Umbilical cord (tissue), 2 donors: ENCODE results near the gene AP2A2. TPM values are rescaled to one million over a fixed set of nuclear protein-coding genes. Genes with fewer than 3 reads are reported as not detected.

Experiments used
- DNase-seq: peaks from one replicate; pipeline ENCODE4 v3.0.0-alpha.2; 2015; ENCODE audit warnings: low spot score
- total RNA-seq: library from RNA; depleted of rRNA; stranded (reverse); fragments of >200 nt; gene quantifications from one replicate; pipeline ENCODE4 v1.2.3, GENCODE V29; 2014; ENCODE audit warnings: low replicate concordance; ENCODE audit not compliant: insufficient read depth

The AP2A2 gene
- total RNA-seq, 1 donor from 2014 or later, result 24.1 TPM

DNA sequence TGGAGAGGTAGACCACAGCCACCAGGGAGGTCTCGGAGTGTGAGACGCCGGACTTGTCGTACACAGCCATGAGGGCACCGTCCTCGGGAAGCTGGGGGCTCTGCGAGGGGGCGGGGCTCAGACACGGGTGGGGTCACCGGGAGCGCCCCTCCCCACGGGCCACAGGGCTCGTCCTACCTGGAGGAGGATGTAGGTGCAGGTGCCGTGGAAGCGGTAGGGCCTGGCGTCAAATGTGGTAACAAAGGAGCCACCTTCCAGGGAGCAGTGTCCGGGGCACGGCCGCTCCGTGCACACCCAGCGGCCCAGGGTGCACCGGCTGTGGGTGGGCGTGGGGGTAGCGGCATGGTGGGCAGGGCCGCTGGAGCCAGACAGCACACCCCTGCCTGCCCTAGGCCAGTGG lies 103.4 kb downstream of the AP2A2 start:
- DNase-seq, result no peak

DNA sequence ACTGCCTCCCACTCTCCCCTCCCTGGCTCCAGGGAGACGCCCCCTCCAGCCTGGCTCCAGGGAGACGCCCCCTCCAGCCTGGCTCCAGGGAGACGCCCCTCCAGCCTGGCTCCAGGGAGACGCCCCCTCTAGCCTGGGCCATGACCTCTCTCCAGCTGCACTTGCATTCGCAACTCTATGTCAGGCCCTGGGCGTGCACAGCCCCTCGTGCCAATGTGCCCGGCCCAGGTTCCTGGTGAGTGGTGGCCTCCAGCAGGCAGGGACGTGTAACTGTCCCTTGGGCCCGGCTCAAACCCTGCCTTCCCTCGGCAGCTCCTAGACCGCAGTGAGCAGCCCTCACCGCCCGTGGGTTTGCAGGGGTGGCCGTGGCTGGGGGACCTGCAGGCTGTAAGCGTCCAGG lies 104.0 kb downstream of the AP2A2 start:
- DNase-seq, result no peak

DNA sequence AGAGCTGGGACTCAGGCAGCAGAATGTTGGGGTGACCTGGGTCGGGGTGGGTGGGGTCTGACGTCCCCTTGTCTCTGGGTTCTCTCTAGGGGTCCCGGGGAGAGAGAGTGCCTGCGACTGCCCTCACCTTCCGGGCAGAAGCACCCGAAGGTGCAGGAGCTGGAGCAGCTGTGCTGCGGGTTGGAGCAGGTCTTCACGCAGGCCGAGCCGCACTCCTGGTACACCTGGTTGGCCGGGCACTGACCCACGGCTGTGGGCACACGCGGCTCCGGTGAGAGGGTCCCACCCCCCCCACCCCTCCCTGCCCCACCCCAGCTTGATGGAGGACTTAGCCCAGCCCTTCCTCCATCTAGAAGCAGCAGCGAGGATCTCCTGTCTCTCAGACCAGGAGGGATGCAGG lies 104.4 kb downstream of the AP2A2 start:
- no peak for DNase-seq

DNA sequence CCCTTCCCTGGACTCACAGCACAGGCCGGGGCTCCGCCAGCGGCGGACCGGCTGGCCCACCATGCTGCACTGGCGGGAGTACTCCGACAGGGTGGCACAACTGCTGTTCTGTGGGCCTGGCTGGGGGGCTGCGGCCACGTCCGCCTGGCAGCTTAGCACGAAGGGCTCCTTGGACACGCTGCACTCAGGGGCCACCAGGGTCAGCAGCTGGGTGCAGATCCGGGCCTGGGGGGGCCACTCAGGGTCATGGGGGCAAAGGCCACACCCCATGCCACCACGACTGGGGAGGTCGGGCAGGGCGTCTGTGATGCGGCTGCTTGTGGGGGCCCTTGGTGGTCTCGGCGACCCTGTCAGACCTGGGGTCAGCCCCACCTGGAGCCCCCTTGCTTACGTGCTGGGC lies 104.9 kb downstream of the AP2A2 start:
- DNase-seq, result no peak

DNA sequence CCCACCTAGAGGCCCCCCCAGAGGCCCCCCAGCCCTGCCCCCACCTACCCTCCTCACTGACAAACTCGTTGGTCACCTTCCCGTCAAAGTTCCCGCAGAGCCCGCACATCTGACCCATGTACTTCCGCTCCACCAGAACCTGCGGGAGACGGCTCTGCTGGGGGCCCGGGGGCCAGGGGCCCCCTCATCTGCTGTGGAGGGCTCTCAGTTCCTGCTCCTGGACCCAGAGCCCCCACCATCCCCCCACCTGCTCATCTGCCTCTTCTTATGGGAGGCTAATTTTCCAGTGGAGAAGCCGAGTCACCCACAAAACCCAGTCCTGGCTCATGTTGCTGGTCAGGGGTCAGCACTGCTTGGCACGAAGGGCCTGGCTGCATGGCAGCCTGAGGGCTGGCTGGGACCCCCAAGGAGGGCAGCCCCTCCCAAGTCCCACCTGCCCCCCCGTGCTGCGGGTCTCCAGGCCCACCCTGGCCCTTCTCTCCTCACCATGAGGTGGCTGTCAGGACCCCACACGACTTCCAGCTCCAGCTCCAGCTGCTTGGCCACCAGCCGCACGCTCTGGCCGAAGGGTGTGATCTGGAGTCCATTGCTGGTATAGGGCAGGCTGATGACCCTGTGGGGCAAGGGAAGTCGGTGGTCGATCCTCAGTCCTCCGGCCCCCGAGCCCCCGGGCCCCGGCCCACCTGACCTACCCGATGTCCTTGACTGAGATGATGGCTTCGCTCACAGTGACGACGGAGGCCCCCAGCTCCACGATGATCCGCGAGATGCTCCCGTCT lies 105.6 kb downstream of the AP2A2 start:
- DNase-seq, result no peak

DNA sequence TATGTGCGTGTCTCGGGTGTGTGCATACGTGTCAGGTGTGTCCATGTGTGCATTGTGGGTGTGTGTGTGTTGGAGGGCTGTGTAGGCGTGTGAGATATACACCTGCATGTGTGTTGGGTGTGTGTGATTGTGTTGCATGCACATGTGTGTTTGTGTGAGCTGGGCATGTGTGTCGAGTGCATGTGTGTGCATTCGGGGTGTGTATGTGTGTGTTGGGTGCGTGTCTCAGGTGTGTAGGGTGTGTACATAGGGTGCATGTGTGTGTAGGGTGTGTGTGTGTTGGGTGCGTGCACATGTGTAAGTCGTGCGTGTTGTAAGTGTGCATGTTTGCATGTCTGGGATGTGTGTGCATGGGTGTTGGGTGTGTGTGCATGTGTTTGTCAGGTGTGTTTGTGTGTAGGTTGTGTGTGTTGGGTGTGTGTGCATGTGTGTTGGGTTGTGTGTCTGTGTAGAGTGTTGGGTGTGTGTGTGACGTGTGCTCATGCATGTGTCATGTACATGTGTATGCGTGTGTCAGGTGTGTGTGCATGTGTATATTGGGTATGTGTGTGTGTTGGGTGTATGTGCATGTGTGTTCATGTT lies 106.7 kb downstream of the AP2A2 start:
- no peak for DNase-seq

DNA sequence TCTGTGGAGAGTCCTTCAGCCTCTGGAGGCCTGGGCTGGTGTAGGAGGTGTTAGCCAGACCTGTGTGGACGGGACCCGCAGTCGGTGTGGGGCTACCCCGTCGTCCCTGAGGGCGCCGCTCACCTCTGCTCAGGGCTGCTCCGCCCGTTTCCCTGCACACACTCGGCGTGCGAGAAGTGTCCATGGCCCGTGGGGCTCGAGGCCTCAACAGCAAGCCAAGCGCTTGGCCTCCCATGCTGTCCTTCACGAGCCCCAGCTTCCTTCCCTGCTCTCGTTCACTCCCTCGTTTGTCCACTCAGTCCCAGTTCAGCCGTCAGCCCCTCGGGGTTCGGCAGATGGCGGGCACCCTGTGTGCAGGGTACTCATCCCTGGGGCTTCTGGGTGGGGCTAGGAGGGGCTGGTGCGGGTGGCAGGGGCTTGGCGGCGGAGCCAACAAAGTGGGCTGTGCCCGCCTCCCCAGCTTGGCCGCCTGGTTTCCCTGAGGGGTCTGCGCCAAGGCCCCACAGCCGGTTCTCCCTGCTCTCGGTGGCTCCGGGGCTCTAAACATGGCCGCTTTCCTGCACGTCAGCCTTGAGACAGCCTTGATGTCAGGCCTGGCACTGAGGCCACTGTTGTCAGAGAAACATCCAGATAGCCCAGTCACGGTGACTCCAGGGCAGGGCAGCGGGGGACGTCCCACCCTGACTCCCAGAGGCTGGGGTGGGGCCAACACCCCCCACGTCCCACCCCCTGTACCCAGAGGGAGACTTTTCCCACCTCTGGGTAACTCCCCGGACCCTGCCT lies 107.5 kb downstream of the AP2A2 start:
- DNase-seq, result no peak

DNA sequence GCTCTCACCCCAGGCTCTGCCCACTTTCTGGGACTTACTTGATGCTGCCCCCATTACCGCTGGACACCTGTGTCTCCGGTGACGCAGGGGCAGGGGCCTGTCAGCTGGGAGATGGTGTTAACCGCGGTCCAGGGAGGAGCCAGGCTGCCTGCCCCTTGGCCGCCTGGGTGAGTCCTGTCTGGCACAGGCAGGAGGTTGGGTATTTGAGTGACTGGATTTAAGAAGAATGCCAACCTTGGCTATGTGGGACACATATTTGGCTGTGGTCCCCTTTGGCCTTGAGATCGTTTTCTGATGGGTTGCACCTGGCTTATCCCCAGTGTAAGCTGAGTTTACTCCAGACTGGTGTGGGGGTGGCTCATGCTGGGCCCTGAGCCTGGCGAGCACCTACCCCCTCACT lies 108.3 kb downstream of the AP2A2 start:
- no peak for DNase-seq

DNA sequence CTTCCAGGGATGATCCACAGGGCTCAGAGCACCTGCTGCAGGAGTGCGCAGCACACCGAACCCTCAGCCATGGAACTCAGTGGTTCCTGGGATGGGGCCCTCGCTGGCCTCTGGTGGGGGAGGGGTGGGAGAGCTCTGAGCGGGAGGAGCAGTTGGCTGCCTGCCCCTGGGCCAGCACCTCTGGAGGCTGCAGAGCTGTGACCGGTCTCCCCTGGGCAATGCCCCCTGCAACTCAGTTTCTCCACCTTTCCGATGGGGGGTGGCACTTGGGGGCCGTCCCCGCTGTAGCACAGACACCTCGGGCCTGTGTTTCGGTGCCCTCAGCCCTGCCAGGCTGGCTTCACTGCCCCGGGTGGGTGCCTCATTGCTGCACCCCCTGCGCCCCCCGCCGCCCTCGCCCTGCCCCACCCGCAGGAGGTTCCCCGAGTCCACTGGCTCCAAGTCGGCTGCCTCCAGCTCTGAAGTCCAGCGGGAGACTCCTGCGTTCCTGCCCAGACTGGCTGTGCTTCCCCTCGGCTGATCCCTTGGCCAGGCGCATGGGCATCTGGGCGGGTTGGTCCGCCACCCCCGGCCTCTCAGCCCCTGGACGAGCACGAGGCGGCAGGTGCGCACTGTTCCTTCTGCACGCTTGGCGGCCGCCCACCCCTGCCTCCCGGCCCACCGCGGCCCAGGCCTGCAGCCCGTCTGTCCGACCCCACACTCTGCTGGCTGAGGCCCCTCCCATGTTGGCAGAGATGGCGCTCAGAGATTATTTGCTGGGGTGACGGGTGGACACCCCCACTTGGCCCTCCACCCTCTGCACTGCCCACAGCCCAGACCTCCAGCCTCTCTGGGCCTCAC lies 109.0 kb downstream of the AP2A2 start:
- no peak for DNase-seq

DNA sequence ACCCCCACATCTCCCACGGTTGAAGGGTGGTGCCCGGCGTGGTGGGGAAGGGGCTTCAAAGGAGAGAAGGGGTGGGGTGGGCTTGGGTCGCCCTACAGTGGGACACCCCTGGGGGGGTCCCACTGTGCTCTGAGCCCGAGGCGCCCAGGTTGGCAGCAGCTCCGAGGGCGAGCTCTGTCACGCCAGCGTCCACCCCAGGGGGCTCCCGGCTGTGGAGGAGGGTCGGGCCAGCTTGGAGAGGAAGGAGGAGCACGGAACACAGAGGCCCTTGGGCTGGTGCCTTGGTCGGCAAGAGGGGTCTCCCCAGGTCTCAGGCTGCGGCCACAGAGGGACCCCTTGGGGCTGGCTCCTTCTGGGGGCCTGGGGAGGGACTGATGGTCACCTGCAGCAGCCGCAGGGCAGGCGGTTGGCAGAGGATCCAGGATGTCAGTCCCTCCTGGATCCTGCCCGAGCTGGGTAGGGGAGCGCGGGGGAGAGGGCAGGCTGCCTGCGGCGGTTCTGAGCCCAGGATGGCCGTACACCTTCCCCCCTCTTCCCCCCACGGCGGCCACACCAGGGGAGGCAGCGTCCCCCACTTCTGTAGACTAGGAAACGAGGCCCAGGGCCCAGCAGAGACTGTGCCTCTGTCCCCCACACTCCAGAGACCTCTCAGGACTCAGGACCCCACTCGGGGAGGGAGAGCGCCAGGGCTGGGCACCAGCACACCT lies 110.1 kb downstream of the AP2A2 start:
- no peak for DNase-seq

DNA sequence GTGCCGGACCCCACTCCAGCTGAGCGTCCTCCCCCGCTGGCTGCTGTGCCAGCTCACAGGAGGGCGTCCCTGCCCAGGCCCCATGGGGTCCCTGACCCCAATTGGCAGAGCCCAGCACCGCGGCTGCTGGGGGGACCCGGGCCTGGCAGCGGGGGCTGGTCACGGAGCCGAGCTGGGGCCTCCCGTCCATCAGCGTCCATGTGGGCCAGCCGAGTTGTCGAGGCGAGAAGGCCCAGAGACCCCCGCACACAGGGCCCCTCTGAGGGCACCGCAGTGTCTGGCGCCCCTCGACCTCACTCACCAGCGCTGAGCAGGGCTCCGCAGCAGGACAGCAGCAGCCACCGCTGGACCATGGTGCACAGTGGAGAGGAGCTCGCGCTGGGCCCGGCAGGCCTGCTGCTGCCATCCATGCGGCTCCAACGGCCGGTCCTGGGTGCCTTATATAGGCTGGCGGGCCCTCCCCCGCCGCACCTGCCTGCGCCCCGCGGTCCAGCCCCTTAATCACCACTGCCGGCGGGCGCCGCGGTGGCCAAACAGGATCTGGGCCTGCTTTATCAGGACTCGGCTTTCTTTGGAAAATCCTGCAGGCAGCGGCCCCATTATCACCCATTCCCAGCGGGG lies 110.7 kb downstream of the AP2A2 start, which contains the start of gene MUC6:
TSS of gene MUC6 (minus strand) at position 416 of the 621 bp plus-strand sequence. CDS start at position 353, 63 bp downstream.
- no peak for DNase-seq

DNA sequence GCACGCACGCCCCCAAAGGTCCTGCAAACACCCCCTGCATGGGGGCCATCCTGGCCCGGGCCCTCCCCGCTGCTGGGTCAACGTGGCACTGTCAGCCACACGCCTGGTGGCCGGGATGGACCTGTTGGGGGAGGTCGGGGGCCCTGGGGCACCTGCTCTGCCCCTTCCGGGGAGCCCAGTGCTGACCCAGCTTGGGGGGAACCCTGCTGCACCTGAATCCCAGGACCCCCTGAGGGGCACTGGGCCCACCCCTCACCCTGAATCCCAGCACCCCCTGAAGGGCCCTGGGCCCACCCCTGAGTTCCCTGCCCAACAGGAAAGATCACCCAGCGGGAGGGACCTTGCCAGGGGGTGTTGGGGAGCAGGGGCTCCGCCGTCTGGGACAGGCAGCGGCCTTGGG lies 111.3 kb downstream of the AP2A2 start:
- no peak for DNase-seq

DNA sequence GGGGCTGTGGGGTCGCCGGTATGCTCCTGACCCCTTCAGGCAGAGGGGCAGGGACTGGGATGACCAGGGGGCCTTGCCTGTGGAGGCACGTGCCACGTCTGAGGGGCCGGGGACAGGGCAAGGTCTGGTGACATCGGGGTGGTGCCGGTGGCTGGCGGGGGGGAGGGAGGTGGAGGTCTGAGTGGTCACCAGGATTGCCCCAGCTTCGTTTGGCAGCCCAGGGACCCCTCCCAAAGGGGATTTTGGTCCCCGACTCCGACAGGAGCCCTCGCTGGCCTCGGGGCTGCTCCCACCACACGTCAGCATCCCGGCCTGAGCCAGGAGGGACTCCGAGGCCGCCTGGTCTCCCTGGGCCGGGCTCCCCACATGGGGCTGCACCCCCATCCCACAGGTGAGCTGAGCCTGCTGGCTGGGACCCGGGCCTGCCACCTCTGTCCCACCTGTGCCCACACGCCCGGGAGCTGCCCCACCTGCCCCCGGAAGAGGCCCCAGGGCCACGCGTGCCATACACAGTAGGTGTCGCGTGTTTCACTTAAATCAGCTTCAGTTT lies 111.9 kb downstream of the AP2A2 start:
- no peak for DNase-seq

DNA sequence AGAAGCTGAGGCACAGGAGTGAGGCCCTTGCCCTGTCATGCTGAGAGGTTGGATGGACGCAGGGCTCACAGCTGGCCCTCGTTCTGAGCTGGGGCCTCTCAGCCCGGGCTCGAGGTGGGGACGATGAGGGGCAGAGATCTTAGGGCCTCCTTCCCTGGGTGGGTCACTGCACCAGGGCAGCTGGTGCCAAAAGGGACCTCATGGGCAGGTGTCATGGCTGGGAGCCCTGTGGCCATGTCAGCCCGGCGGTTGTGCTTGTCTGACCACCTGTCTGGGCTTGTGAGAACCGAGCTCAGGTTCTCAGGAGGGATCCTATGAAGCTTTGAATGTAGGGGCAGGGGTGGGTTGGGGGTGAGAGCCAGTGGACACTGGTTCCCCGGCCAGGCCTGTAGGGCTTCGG lies 112.7 kb downstream of the AP2A2 start:
- DNase-seq, result no peak

DNA sequence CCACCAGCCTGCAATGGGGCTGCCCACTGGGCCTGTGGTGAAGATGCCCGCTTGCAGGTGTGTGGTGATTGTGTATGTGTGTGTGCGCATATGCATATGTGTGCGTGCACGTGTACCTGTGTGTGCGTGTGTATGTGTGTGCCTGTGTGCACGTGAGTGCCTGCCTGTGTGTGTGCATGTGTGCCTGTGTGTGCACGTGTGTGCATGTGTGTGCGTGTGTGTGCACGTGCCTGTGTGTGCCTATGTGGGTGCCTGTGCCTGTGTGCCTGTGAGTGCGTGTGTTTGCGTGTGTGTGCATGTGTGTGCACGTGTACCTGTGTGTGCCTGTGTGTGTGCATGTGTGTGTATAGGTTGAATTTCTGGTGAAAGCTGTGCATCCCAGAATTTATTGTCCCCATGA lies 113.3 kb downstream of the AP2A2 start:
- no peak for DNase-seq

DNA sequence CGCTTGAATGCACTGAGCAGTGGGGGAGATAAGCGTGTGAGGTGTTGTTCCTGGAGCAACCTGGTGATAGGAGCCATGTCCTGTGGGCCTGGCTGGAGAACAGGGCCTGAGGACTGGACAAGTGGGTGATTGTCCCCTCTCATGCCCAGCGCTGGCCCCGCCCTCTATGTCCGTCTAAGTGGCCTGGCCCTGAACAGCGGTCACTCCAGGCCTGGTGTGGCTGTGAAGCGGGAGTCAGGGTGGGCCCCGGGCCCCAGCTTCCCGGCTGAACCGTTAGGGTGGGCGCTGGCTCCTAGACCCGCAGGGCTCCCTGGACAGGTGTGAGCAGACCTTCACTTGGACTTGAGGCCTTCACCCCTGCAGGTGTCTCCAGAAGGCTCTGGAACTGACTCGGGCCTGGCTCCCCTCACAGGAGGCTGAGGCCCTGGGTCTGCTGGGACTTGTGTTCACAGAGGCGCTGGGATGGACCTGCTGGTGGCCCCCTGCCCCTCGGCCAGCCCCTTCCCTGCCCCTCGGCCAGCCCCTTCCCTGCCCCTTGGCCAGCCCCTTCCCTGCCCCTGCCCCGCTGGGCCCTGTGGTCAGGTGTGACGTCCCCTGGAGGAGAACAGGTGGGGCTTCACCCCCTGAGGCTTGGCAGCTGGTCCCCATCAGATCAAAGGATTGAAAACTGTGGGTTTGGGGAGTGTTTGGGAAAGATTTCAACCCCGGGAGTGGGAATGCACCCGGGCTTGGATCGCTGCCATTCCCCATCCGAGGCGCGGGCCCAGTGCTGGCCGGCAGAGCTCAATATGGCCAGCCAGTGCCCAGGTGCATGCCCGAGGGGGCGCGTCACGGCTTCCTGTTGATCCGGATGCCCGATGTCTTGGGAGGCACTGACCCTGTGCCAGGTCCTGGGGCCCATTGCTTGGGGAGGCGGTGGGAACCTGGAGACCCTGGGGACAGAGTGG lies 114.1 kb downstream of the AP2A2 start:
- DNase-seq, result no peak

DNA sequence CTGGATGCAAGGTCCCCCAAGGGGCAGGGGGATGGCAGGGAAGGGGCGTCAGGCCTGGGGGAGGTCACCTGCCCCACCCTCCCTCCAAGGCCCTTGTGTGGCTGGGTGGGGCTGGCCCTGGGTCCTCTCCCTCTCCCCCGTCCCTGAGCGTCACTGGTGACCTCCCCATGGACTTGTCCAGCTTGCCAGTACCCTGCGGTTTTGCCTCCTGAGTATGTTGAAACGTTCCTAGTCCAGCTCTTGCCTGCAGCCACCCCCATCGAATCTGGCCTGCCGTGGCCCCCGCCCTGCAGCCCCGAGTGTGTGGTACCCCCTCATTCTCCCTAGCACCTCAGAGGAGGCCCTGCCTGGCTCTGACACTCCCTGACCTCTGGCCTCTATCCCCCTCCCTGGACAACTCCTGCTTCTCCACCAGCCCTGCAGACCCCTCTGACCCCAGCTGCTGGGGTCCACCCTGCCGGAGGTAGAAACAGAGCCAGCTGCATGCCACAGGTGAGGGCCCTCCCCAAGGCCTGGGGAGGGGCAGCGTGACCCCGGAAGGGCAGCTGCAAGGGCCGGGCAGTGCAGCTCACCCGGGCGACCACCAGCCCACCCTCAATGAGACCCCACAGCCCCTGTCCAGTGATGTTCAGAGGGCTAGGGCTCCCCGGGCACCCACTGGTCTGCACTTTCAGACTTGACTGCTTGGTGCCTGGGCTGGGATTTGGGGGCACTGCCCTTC lies 114.9 kb downstream of the AP2A2 start:
- no peak for DNase-seq

DNA sequence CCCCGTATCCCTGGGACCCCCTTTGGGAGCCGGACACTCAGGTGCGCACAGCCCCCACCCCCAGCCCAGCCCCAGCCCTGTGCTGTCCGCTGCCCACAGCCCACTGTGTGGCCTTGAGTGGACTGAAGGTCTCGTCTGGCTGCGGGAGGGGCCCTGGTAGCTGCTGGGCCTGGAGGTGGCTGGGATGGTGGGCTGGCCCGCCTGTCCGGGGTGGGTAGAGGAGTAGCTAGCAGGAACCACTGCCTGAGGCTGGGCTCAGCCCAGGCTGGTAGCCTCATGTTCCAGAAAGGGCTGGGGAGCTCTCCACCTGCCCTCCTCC lies 115.4 kb downstream of the AP2A2 start:
- no peak for DNase-seq

DNA sequence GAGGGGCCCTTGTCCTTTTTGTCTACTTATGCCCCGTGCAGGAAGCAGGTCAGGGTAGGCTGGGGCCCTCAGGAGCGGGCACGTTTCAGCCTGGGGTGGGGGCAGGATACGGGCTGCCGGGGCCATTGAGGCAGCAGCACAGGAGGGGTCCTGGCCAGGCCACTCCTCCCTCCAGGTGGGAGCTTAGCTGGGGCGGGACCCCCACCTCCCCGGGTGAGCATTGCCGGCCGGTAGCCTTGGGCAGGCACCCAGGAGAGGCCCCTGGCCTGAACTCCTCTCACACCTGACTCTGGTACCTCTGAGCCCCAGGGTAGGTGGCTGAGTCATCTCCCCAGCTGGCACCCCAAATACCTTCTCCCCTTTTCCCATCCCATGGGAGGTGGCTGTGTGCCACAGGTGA lies 115.8 kb downstream of the AP2A2 start:
- DNase-seq, result no peak
